A549 (cell line): ENCODE measurements around the gene PTTG1IP. TPM values are rescaled to one million over a fixed set of nuclear protein-coding genes. Genes with fewer than 3 reads are reported as not detected.

Source experiments
- ATAC-seq, 2 experiments: fragments of 200-7000 bp in 1 of 2; fragments of >200 bp in 1 of 2; cut with Nextera tagmentation in 1 of 2; cut with Tn5 transposase in 1 of 2; 3 replicates each; pipeline versions ENCODE4 v1.8.0 to v1.9.1; 2018 to 2020; ENCODE audit warnings: mild to moderate bottlenecking in 1 of 2, moderate library complexity in 1 of 2
- CTCF ChIA-PET: fragments of 300-600 bp; sonication (Branson Sonifier 250); formaldehyde crosslinking; extraction: SDS; loops from one replicate; lab custom pipeline; 2021; ENCODE audit warnings: antibody characterized with exemption, inconsistent platforms; lab: Yijun Ruan, JAX
- POLR2A ChIA-PET: fragments of 350-600 bp; formaldehyde crosslinking; extraction: SDS; loops from one replicate; lab custom pipeline; 2021; ENCODE audit warnings: antibody characterized with exemption, inconsistent platforms; lab: Yijun Ruan, JAX
- DNase-seq, 2 experiments: peaks; one replicate each; pipeline versions ENCODE4 v3.0.0 to v3.0.0-alpha.2; 2011 to 2016; ENCODE audit warnings: low read depth in 1 of 2, low spot score in 1 of 2
- FAIRE-seq: peaks from 2 replicates; lab custom pipeline; 2011; peaks lifted over from hg19 to GRCh38; lab: Jason Lieb, UNC
- H3K27ac ChIP-seq, 2 experiments: fragments of >200 bp; sonication (Bioruptor Twin); formaldehyde crosslinking; 3 replicates each; pipeline ENCODE4 v1.5.1; 2016 to 2017
- H3K4me1 ChIP-seq: fragments of >200 bp; sonication (Bioruptor Twin); formaldehyde crosslinking; 3 replicates; pipeline ENCODE4 v1.6.1; 2016
- H3K4me2 ChIP-seq: fragments of >200 bp; sonication (Bioruptor Twin); formaldehyde crosslinking; 3 replicates; pipeline ENCODE4 v1.6.1; 2016
- H3K4me3 ChIP-seq: fragments of >200 bp; sonication (Bioruptor Twin); formaldehyde crosslinking; 3 replicates; pipeline ENCODE4 v1.5.1; 2016
- H3K9me3 ChIP-seq: fragments of >200 bp; sonication (Bioruptor Twin); formaldehyde crosslinking; 3 replicates; pipeline ENCODE4 v1.6.1; 2016
- BHLHE40 ChIP-seq: IDR thresholded peaks from 2 replicates; pipeline ENCODE4 v1.6.1; 2012; ENCODE audit warnings: low read depth, low read length, inconsistent platforms
- EHF ChIP-seq: fragments of 250-450 bp; sonication (Bioruptor Pico); IDR thresholded peaks from 2 replicates; pipeline ENCODE4 v1.5.0; 2020; ENCODE audit warnings: mild to moderate bottlenecking
- EHMT2 ChIP-seq: fragments of 200-600 bp; sonication (generic); IDR thresholded peaks from 2 replicates; pipeline ENCODE4 v1.6.1; 2016; ENCODE audit warnings: antibody characterized with exemption, low read depth, mild to moderate bottlenecking, moderate library complexity
- EP300 ChIP-seq, 2 experiments: fragments of >200 bp; sonication (Bioruptor Twin); formaldehyde crosslinking; IDR thresholded peaks; 2 replicates in 1 of 2; 3 replicates in 1 of 2; pipeline ENCODE4 v1.6.1; 2016 to 2017
- FOSB ChIP-seq: fragments of 250-450 bp; sonication (Bioruptor Pico); IDR thresholded peaks from 2 replicates; pipeline ENCODE4 v1.5.0; 2020; ENCODE audit warnings: mild to moderate bottlenecking, moderate library complexity
- HDAC2 ChIP-seq: fragments of 200-600 bp; sonication (generic); IDR thresholded peaks from 2 replicates; pipeline ENCODE4 v1.6.1; 2016
- HEYL ChIP-seq: fragments of 250-450 bp; sonication (Bioruptor Pico); IDR thresholded peaks from 2 replicates; pipeline ENCODE4 v1.8.0; 2021; ENCODE audit warnings: mild to moderate bottlenecking, moderate library complexity
- HOXB13 ChIP-seq: fragments of 250-450 bp; sonication (Bioruptor Pico); IDR thresholded peaks from 2 replicates; pipeline ENCODE4 v1.5.0; 2020; ENCODE audit warnings: low read depth, mild to moderate bottlenecking, moderate library complexity
- JUNB ChIP-seq: fragments of >200 bp; sonication (Bioruptor Twin); formaldehyde crosslinking; IDR thresholded peaks from 2 replicates; pipeline ENCODE4 v1.6.1; 2016
- MAFK ChIP-seq: fragments of 450-650 bp; IDR thresholded peaks from 2 replicates; pipeline ENCODE4 v1.6.1; 2014; ENCODE audit not compliant: partially characterized antibody
- NPAS2 ChIP-seq: fragments of 250-450 bp; sonication (Bioruptor Pico); IDR thresholded peaks from 2 replicates; pipeline ENCODE4 v1.8.0; 2022; ENCODE audit warnings: mild to moderate bottlenecking, moderate library complexity, borderline replicate concordance
- PHF8 ChIP-seq: fragments of 200-600 bp; sonication (generic); IDR thresholded peaks from 2 replicates; pipeline ENCODE4 v1.6.1; 2016; ENCODE audit warnings: low read depth, mild to moderate bottlenecking, antibody characterized with exemption, moderate library complexity, borderline replicate concordance
- POLR2AphosphoS2 ChIP-seq: conservative IDR thresholded peaks from 2 replicates; pipeline ENCODE4 v1.6.1; 2012; ENCODE audit warnings: low read length, improper control_type of control experiment, inconsistent platforms
- RAD21 ChIP-seq, 2 experiments: fragments of >200 bp in 1 of 2; sonication (Bioruptor Twin) in 1 of 2; formaldehyde crosslinking in 1 of 2; IDR thresholded peaks in 1 of 2; conservative IDR thresholded peaks in 1 of 2; 2 replicates in 1 of 2; 3 replicates in 1 of 2; pipeline ENCODE4 v1.6.1; 2012 to 2018; ENCODE audit warnings: inconsistent platforms in 1 of 2
- SMC3 ChIP-seq: fragments of >200 bp; sonication (Bioruptor Twin); formaldehyde crosslinking; IDR thresholded peaks from 3 replicates; pipeline ENCODE4 v1.6.1; 2018; ENCODE audit warnings: inconsistent platforms
- SREBF2 ChIP-seq: fragments of 450-650 bp; IDR thresholded peaks from 2 replicates; pipeline ENCODE4 v1.6.1; 2014; ENCODE audit warnings: mild to moderate bottlenecking, moderate library complexity
- ZFP36 ChIP-seq: fragments of 450-650 bp; IDR thresholded peaks from 2 replicates; pipeline ENCODE4 v1.6.1; 2014; ENCODE audit warnings: borderline replicate concordance; ENCODE audit not compliant: partially characterized antibody
- ZSCAN20 ChIP-seq: fragments of 250-450 bp; sonication (Bioruptor Pico); IDR thresholded peaks from 2 replicates; pipeline ENCODE4 v1.8.0; 2022; ENCODE audit warnings: mild to moderate bottlenecking, moderate library complexity
- WGBS: methylation state at CpG from one replicate; pipeline ENCODE4 v1.1.6; 2017; ENCODE audit errors: missing lambda C conversion rate; 5-methylcytosine and 5-hydroxymethylcytosine counted together
- polyA plus RNA-seq, 4 experiments: library from polyadenylated mRNA; depleted of rRNA in 3 of 4; stranded (reverse); fragments of >200 nt; fragmentation: RNase III in 1 of 4; extraction: RNeasy Plus Mini Kit Qiagen cat#74134 plus additional on column Dnase treatment in 1 of 4; gene quantifications; 2 replicates in 3 of 4; 3 replicates in 1 of 4; pipeline ENCODE4 v1.2.3, GENCODE V29; 2011 to 2017
- TF ChIP-seq, protein P1 (sequence below): fragments of >200 bp; sonication (Bioruptor Twin); formaldehyde crosslinking; IDR thresholded peaks from 2 replicates; pipeline ENCODE4 v1.6.1; 2016
- TF ChIP-seq, protein P2 (sequence below): fragments of 450-650 bp; IDR thresholded peaks from 2 replicates; pipeline ENCODE4 v1.6.1; 2014; ENCODE audit warnings: antibody characterized with exemption

PTTG1IP gene
- polyA plus RNA-seq, 2 of the 4 experiments (the other 2 are of a cell fraction), result 98.7 to 99.4 TPM

DNA sequence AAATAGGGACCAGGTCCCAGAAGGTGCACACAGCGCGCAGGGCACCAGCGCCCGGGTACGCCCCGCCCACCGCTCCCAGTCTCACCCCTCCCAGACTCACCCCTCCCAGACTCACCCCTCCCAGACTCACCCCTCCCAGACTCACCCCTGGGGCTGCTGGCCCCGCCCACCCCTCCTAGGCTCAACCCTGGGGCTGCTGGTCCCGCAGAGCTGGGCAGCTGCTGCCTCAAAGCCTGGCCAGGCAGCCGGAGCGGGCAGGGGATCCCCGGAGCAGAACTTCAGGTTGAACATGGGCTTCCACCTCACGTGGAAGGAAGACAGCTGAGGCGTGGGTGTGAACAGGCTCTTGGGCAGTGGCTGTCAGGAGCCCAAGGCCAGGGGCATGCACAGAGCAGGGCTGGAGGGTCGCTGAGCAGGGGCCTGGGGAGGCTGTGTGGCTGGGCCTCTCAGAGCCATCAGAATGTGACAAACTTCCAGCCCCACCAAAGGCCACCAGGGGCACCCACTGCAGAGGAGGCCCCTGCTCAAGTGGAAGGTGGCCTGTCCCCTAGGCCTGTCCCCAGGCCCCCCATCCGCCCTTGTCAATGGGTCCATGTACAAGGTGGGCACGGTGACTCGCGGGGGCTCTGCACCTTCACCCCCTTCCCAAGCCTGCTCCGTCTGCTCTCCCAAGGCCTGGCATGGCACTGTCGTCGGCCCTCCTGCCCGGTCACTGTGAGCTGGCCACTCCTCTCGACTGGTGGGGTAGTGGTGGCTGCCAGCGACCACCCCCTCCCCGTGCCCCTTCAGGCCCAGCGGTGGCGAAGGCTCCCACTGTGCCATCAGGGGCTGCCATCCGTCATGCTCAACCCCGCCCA, 35.2 kb downstream of the PTTG1IP start (continued):
- no peak for TF ChIP-seq NPAS2 (CRISPR knock-in tag)
- TF ChIP-seq EP300 (IDR thresholded peaks at IDR 0.05), result no peak
- TF ChIP-seq EHF, result no peak
- TF ChIP-seq ZSCAN20 (CRISPR knock-in tag), result no peak
- TF ChIP-seq SMC3, result no peak
- no peak for TF ChIP-seq HOXB13 (CRISPR knock-in tag)
- no peak for TF ChIP-seq EHMT2
- no peak for TF ChIP-seq BHLHE40
- TF ChIP-seq ZFP36, result no peak
- no peak for TF ChIP-seq POLR2AphosphoS2

DNA sequence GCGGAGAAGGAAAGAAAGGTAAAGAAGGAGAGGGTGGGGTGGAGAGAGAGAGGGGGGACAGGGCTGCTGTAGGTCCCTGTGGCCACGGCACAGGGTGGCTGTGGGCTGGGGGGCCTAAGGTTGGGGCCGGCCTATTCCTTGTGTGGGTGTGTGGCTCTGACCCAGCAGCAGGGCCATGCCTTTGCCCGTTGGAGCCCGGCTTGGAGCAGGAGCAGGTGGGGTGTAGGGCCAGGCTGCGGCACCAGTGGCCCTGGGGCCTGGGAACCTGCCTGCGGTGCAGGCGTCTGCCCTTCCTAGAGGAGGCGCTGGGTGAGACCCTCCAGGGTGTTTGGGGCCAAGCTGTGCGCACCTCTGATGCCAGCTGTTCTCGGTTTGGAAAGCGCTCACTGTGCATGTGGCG, 36.0 kb downstream of the PTTG1IP start:
- ATAC-seq (no peak), DNase-seq (no peak), FAIRE-seq (no peak)
- Histone ChIP-seq H3K4me1 (0 out of 3 replicates have a peak, but pooled peaks cover 7% of the 10 kb centered on the region), H3K9me3 (no peaks in the 10 kb centered on the region), H3K4me2 (no peak overlapping the region), H3K27ac (no peak overlapping the region), H3K4me3 (no peak overlapping the region)
- WGBS, result 82% methylated on average over 6 of the region's 13 CpGs
- no peak for TF ChIP-seq SREBF2
- TF ChIP-seq JUNB, result no peak
- TF ChIP-seq EHF, result no peak
- TF ChIP-seq ZFP36, result no peak
- TF ChIP-seq PHF8, result no peak
- no peak for TF ChIP-seq RAD21 (conservative IDR thresholded peaks at IDR 0.05 in 1 of 2, IDR thresholded peaks at IDR 0.05 in 1 of 2)
- no peak for TF ChIP-seq MAFK
- TF ChIP-seq, protein P1, sequence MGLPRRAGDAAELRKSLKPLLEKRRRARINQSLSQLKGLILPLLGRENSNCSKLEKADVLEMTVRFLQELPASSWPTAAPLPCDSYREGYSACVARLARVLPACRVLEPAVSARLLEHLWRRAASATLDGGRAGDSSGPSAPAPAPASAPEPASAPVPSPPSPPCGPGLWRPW, result no peak
- no peak for TF ChIP-seq HDAC2
- no peak for TF ChIP-seq FOSB (CRISPR knock-in tag)
- TF ChIP-seq HEYL (CRISPR knock-in tag), result no peak
- ChIA-PET POLR2A (no interaction called here), CTCF (interaction anchor here (1.4 kb wide), 1 partner anchor 9 kb away, joined by 5 read pairs; no protein-coding TSS in a partner anchor)

DNA sequence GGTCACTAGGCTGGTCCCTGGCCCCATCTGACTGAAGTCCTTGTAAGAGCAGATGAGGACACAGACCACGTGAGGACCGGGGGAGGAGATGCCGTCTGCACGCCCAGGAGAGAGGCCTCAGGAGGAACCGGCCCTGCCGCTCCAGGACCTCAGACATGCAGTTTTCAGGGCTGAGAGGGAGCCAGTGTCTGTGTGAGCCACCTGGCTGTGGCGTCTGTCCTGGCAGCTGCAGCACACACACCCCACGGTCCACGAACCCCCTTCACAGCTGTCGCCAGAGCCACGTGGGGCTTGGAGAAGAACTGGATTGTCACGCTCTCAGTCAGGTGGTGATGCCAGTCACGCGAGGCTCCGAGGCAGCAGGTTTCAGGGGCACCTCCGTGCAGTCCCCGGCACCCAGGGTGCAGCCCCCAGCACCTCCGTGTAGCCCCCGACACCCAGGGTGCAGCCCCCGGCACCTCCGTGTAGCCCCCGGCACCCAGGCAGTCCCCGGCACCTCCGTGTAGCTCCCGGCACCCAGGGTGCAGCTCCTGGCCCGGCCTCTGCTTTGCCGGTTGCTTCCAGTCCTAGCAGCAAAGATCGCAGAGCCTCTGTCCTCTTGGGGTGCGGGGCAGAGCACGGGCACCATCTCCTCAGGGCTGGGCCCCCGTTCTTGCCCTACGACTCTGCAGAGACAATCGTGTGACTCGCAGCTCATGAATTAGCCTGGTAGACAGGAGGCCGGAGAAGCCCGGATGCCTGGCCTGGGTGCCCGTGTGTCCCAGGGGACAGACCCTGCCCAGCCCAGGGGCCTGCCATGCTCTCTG, 36.6 kb downstream of the PTTG1IP start:
- DNase-seq (peak in 1 of 2 experiments; percentile 34), FAIRE-seq (no peak), ATAC-seq (peak in 1 of 2 experiments; percentile 54; a peak in 3 of 6 replicates)
- Histone ChIP-seq H3K4me2 (no peak overlapping the region), H3K27ac (no peak overlapping the region), H3K4me1 (0 out of 3 replicates have a peak, but pooled peaks cover 7% of the 10 kb centered on the region), H3K4me3 (no peak overlapping the region)
- CTCF ChIA-PET, result interaction anchor here (1.4 kb wide), 1 partner anchor 9 kb away, joined by 5 read pairs; no protein-coding TSS in a partner anchor
- TF ChIP-seq, protein P2, sequence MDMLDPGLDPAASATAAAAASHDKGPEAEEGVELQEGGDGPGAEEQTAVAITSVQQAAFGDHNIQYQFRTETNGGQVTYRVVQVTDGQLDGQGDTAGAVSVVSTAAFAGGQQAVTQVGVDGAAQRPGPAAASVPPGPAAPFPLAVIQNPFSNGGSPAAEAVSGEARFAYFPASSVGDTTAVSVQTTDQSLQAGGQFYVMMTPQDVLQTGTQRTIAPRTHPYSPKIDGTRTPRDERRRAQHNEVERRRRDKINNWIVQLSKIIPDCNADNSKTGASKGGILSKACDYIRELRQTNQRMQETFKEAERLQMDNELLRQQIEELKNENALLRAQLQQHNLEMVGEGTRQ, result 0 out of 2 replicates have a peak, but pooled peaks have one; percentile 9
- TF ChIP-seq ZSCAN20 (CRISPR knock-in tag), result no peak
- TF ChIP-seq, all 56 proteins: peak for 1
- H3K9me3 ChIP-seq, result no peaks in the 10 kb centered on the region
- WGBS, result 45% methylated on average over 9 of the region's 37 CpGs
- POLR2A ChIA-PET, result no interaction called here
